ENCODE data around the gene TRMT112. TPM values are rescaled to one million over a fixed set of nuclear protein-coding genes. Genes with fewer than 3 reads are reported as not detected.

The TRMT112 gene
- total and polyA plus RNA-seq, 2 donors from 2014 or later: 172 to 291 TPM

GRCh38 chr11:64268025-64268892 lies 49.1 kb downstream of the TRMT112 start:
- peaks cover 0 to 18% (median 9%) of the 10 kb centered on the region in 3 donors for H3K4me1 ChIP-seq (ENCODE audit: control insufficient read depth in 2 of 3, insufficient read depth in 2 of 3, low read depth in 1 of 3, low read length in 3 of 3)
- TF ChIP-seq CTCF (IDR thresholded peaks at IDR 0.05; ENCODE audit: borderline replicate concordance, extremely low read depth, insufficient read depth): no peak
- H3K9me3 ChIP-seq (ENCODE audit: control insufficient read depth in 2 of 3, insufficient read depth in 1 of 3, low read length in 3 of 3): no peaks in the 10 kb centered on the region
- H3K9ac ChIP-seq (ENCODE audit: low read length in 3 of 3): peak overlapping the region in 2 of 3 donors; percentile 43 to 86
- peak overlapping the region; percentile 82 to 91 for H3K27ac ChIP-seq (ENCODE audit: low read depth in 2 of 2, low read length in 2 of 2)
- intact Hi-C loops (cut with DNase I): no loop called here
- H3K27me3 ChIP-seq (ENCODE audit: control insufficient read depth, insufficient read depth, low read length): no peaks in the 10 kb centered on the region
- peaks cover 0 to 6% (median 0%) of the 10 kb centered on the region in 3 donors for H3K36me3 ChIP-seq (ENCODE audit: control insufficient read depth in 2 of 3, insufficient read depth in 3 of 3, low read length in 3 of 3)
- DNase-seq (peak in 2 of 5 donors; percentile 82 to 92), FAIRE-seq (no peak)
- peak overlapping the region in 2 of 3 donors; percentile 43 to 100 for H3K4me3 ChIP-seq (ENCODE audit: low read length in 3 of 3)

- Histone ChIP-seq H3K9ac (ENCODE audit: low read length in 3 of 3) (no peak overlapping the region), H3K36me3 (ENCODE audit: control insufficient read depth in 2 of 3, insufficient read depth in 3 of 3, low read length in 3 of 3) (peaks cover 0 to 4% (median 0%) of the 10 kb centered on the region in 3 donors), H3K27me3 (ENCODE audit: control insufficient read depth, insufficient read depth, low read length) (no peaks in the 10 kb centered on the region), H3K27ac (ENCODE audit: low read depth in 2 of 2, low read length in 2 of 2) (peak overlapping the region; percentile 82 to 91), H3K4me1 (ENCODE audit: control insufficient read depth in 2 of 3, insufficient read depth in 2 of 3, low read depth in 1 of 3, low read length in 3 of 3) (peaks cover 0 to 18% (median 9%) of the 10 kb centered on the region in 3 donors), H3K4me3 (ENCODE audit: low read length in 3 of 3) (no peak overlapping the region), H3K9me3 (ENCODE audit: control insufficient read depth in 2 of 3, insufficient read depth in 1 of 3, low read length in 3 of 3) (no peaks in the 10 kb centered on the region)
- FAIRE-seq (no peak), DNase-seq (peak in 1 of 5 donors; percentile 62)
- TF ChIP-seq CTCF (IDR thresholded peaks at IDR 0.05; ENCODE audit: borderline replicate concordance, extremely low read depth, insufficient read depth): no peak
- intact Hi-C loops (cut with DNase I): no loop called here
Observed at GRCh38 chr11:64267207-64267945, 50.0 kb downstream of the TRMT112 start.

Small RNA genes lying within 50 kb of the gene (microRNA-seq; reads per million reads assigned to microRNA genes)
- gene MIR7155: not detected

Other genes starting within 250 kb of the TRMT112 start
- gene MACROD1, start 151.4 kb downstream of the TRMT112 start, total RNA-seq: 27.8 TPM
- 176 TPM for gene MACROD1, start 151.4 kb downstream of the TRMT112 start, polyA plus RNA-seq (ENCODE audit: insufficient read depth, low read depth, low replicate concordance)
- 81.2 TPM for gene STIP1, start 131.4 kb downstream of the TRMT112 start, total RNA-seq
- 86.0 TPM for gene STIP1, start 131.4 kb downstream of the TRMT112 start, polyA plus RNA-seq (ENCODE audit: insufficient read depth, low read depth, low replicate concordance)
- 36.3 TPM for gene FERMT3, start 110.8 kb downstream of the TRMT112 start, total RNA-seq
- gene FERMT3, start 110.8 kb downstream of the TRMT112 start, polyA plus RNA-seq (ENCODE audit: insufficient read depth, low read depth, low replicate concordance): 11.8 TPM
- gene TRPT1, start 91.4 kb downstream of the TRMT112 start, total RNA-seq: 39.2 TPM
- gene TRPT1, start 91.4 kb downstream of the TRMT112 start, polyA plus RNA-seq (ENCODE audit: insufficient read depth, low read depth, low replicate concordance): 103 TPM
- 64.5 TPM for gene NUDT22, start 91.3 kb downstream of the TRMT112 start, total RNA-seq
- 150 TPM for gene NUDT22, start 91.3 kb downstream of the TRMT112 start, polyA plus RNA-seq (ENCODE audit: insufficient read depth, low read depth, low replicate concordance)
- 31.1 TPM for gene DNAJC4, start 87.0 kb downstream of the TRMT112 start, total RNA-seq
- gene DNAJC4, start 87.0 kb downstream of the TRMT112 start, polyA plus RNA-seq (ENCODE audit: insufficient read depth, low read depth, low replicate concordance): 102 TPM
- gene VEGFB, start 83.0 kb downstream of the TRMT112 start, total RNA-seq: 77.6 TPM
- gene VEGFB, start 83.0 kb downstream of the TRMT112 start, polyA plus RNA-seq (ENCODE audit: insufficient read depth, low read depth, low replicate concordance): 157 TPM
- gene FKBP2, start 76.5 kb downstream of the TRMT112 start, total RNA-seq: 76.0 TPM
- gene FKBP2, start 76.5 kb downstream of the TRMT112 start, polyA plus RNA-seq (ENCODE audit: insufficient read depth, low read depth, low replicate concordance): 411 TPM
- 86.5 TPM for gene PPP1R14B, start 70.6 kb downstream of the TRMT112 start, total RNA-seq
- gene PPP1R14B, start 70.6 kb downstream of the TRMT112 start, polyA plus RNA-seq (ENCODE audit: insufficient read depth, low read depth, low replicate concordance): 145 TPM
- 24.6 TPM for gene PLCB3, start 66.0 kb downstream of the TRMT112 start, total RNA-seq
- 9.6 TPM for gene PLCB3, start 66.0 kb downstream of the TRMT112 start, polyA plus RNA-seq (ENCODE audit: insufficient read depth, low read depth, low replicate concordance)
- gene BAD, start 32.9 kb downstream of the TRMT112 start, total RNA-seq: 59.8 TPM
- 157 TPM for gene BAD, start 32.9 kb downstream of the TRMT112 start, polyA plus RNA-seq (ENCODE audit: insufficient read depth, low read depth, low replicate concordance)
- gene GPR137, start 31.7 kb downstream of the TRMT112 start, total RNA-seq: 44.0 TPM
- 48.4 TPM for gene GPR137, start 31.7 kb downstream of the TRMT112 start, polyA plus RNA-seq (ENCODE audit: insufficient read depth, low read depth, low replicate concordance)
- gene KCNK4, start 26.3 kb downstream of the TRMT112 start, total RNA-seq: not detected
- gene KCNK4, start 26.3 kb downstream of the TRMT112 start, polyA plus RNA-seq (ENCODE audit: insufficient read depth, low read depth, low replicate concordance): not detected
- not detected for gene CATSPERZ, start 17.2 kb downstream of the TRMT112 start, total RNA-seq
- not detected for gene CATSPERZ, start 17.2 kb downstream of the TRMT112 start, polyA plus RNA-seq (ENCODE audit: insufficient read depth, low read depth, low replicate concordance)
- 59.7 TPM for gene ESRRA, start 12.0 kb downstream of the TRMT112 start, total RNA-seq
- 117 TPM for gene ESRRA, start 12.0 kb downstream of the TRMT112 start, polyA plus RNA-seq (ENCODE audit: insufficient read depth, low read depth, low replicate concordance)
- 192 TPM for gene PRDX5, start 562 bp upstream of the TRMT112 start, total RNA-seq
- 1,026 TPM for gene PRDX5, start 562 bp upstream of the TRMT112 start, polyA plus RNA-seq (ENCODE audit: insufficient read depth, low read depth, low replicate concordance)
- gene CCDC88B, start 22.6 kb upstream of the TRMT112 start, total RNA-seq: 13.3 TPM
- gene CCDC88B, start 22.6 kb upstream of the TRMT112 start, polyA plus RNA-seq (ENCODE audit: insufficient read depth, low read depth, low replicate concordance): 10.0 TPM
- 40.2 TPM for gene RPS6KA4, start 41.6 kb upstream of the TRMT112 start, total RNA-seq
- 13.6 TPM for gene RPS6KA4, start 41.6 kb upstream of the TRMT112 start, polyA plus RNA-seq (ENCODE audit: insufficient read depth, low read depth, low replicate concordance)
- gene SLC22A11, start 238.4 kb upstream of the TRMT112 start, total RNA-seq: 9.4 TPM
- 105 TPM for gene SLC22A11, start 238.4 kb upstream of the TRMT112 start, polyA plus RNA-seq (ENCODE audit: insufficient read depth, low read depth, low replicate concordance)

Data from kidney (tissue), 14 donors.